AG09309 (cell line): Measurements from ENCODE around the gene CD163L1.

ENCODE experiments used
- DNase-seq: peaks from one replicate; pipeline ENCODE4 v3.0.0-alpha.2; 2010; ENCODE audit warnings: low read depth
- H3K4me3 ChIP-seq: 2 replicates; pipeline ENCODE4 v1.5.1; 2011; ENCODE audit warnings: mild to moderate bottlenecking, low read depth, low read length, moderate library complexity; ENCODE audit not compliant: control insufficient read depth
- CTCF ChIP-seq: IDR thresholded peaks from 2 replicates; pipeline ENCODE4 v1.5.1; 2011; ENCODE audit warnings: mild to moderate bottlenecking, low read depth, low read length, inconsistent platforms; ENCODE audit not compliant: insufficient read depth, control insufficient read depth; ENCODE audit errors: missing control alignments

The CD163L1 gene

GRCh38 chr12:7362734-7363133 is 81.2 kb downstream of the CD163L1 start:
- no peak for TF ChIP-seq CTCF

GRCh38 chr12:7361265-7361664 is 82.7 kb downstream of the CD163L1 start:
- no peak overlapping the region for H3K4me3 ChIP-seq
- no peak for DNase-seq
- no peak for TF ChIP-seq CTCF

More at GRCh38 chr12:7362734-7363133, 81.2 kb downstream of the CD163L1 start:
- DNase-seq: no peak
- H3K4me3 ChIP-seq: no peak overlapping the region

GRCh38 chr12:7354529-7354928 is 89.4 kb downstream of the CD163L1 start:
- TF ChIP-seq CTCF: no peak
- no peak for DNase-seq
- H3K4me3 ChIP-seq: no peak overlapping the region

GRCh38 chr12:7352661-7353060 is 91.3 kb downstream of the CD163L1 start:
- no peak for TF ChIP-seq CTCF
- no peak for DNase-seq
- no peak overlapping the region for H3K4me3 ChIP-seq

GRCh38 chr12:7351177-7351576 is 92.8 kb downstream of the CD163L1 start:
- H3K4me3 ChIP-seq: no peak overlapping the region
- no peak for TF ChIP-seq CTCF
- DNase-seq: no peak

- TF ChIP-seq CTCF: no peak
- no peak overlapping the region for H3K4me3 ChIP-seq
- DNase-seq: no peak
Measured at GRCh38 chr12:7349418-7349817, 94.5 kb downstream of the CD163L1 start.
